Neural crest cell (in vitro differentiated cells): Measurements from ENCODE around the gene CCDC32. TPM values are rescaled to one million over a fixed set of nuclear protein-coding genes. Genes with fewer than 3 reads are reported as not detected.

Experiments
- DNase-seq: peaks from one replicate; pipeline ENCODE4 v3.0.0; 2021; ENCODE audit warnings: low read depth, mixed read lengths, low spot score
- H3K27ac Mint-ChIP-seq: one replicate; pipeline ENCODE4 v1.8.0; 2021; ENCODE audit warnings: mild to moderate bottlenecking, mixed read lengths; ENCODE audit not compliant: unreplicated experiment
- H3K27me3 Mint-ChIP-seq: 2 replicates; pipeline ENCODE4 v1.8.0; 2021; ENCODE audit warnings: low read depth, mild to moderate bottlenecking, mixed read lengths
- H3K36me3 Mint-ChIP-seq: 2 replicates; pipeline ENCODE4 v1.8.0; 2021; ENCODE audit warnings: low read depth, mild to moderate bottlenecking, mixed read lengths
- H3K4me1 Mint-ChIP-seq: 2 replicates; pipeline ENCODE4 v1.8.0; 2021; ENCODE audit warnings: mixed read lengths
- H3K4me3 Mint-ChIP-seq: one replicate; pipeline ENCODE4 v1.8.0; 2021; ENCODE audit warnings: mild to moderate bottlenecking, mixed read lengths
- H3K9me3 Mint-ChIP-seq: 2 replicates; pipeline ENCODE4 v1.8.0; 2021; ENCODE audit warnings: mixed read lengths
- CTCF ChIP-seq: fragments of 200-600 bp; sonication (generic); conservative IDR thresholded peaks from 2 replicates; pipeline ENCODE4 v1.5.0; 2021; ENCODE audit warnings: antibody characterized with exemption, mild to moderate bottlenecking
- total RNA-seq: library from RNA; stranded (reverse); gene quantifications from 2 replicates; pipeline ENCODE4 v1.2.1, GENCODE V29; 2021

Gene CCDC32
- total RNA-seq, 1 donor from 2014 or later, result 19.9 TPM

DNA sequence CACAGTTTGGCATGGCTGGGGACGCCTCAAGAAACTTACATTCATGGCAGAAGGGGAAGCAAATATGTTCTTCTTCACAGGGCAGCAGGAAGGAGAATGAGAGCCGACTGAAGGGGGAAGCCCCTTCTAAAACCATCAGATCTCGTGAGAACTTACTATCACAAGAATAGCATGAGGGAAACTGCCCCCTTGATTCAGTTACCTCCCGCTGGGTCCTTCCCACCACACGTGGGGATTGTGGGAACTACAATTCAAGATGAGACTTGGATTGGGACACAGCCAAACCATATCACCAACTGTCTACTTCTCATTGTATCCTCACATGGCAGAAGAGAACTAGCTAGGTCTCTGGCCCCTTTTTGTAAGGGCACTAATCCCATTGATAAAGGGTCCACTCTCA lies 30.5 kb downstream of the CCDC32 start:
- no peak for DNase-seq
- Mint-ChIP-seq H3K4me3 (no peak overlapping the region), H3K36me3 (no peaks in the 10 kb centered on the region), H3K27me3 (no peaks in the 10 kb centered on the region), H3K4me1 (peaks cover 7% of the 10 kb centered on the region), H3K9me3 (no peaks in the 10 kb centered on the region), H3K27ac (no peak overlapping the region)
- no peak for TF ChIP-seq CTCF

- Mint-ChIP-seq H3K9me3 (no peaks in the 10 kb centered on the region), H3K36me3 (no peaks in the 10 kb centered on the region), H3K4me1 (peaks cover 2% of the 10 kb centered on the region), H3K27ac (no peak overlapping the region), H3K4me3 (no peak overlapping the region), H3K27me3 (no peaks in the 10 kb centered on the region)
- TF ChIP-seq CTCF, result no peak
- no peak for DNase-seq
Measured at GRCh38 chr15:40533763-40534364, 31.0 kb downstream of the CCDC32 start.

GRCh38 chr15:40528801-40529200 lies 36.0 kb downstream of the CCDC32 start:
- no peaks in the 10 kb centered on the region for H3K9me3 Mint-ChIP-seq
- no peaks in the 10 kb centered on the region for H3K27me3 Mint-ChIP-seq
- no peak for TF ChIP-seq CTCF
- no peaks in the 10 kb centered on the region for H3K4me1 Mint-ChIP-seq
- no peak overlapping the region for H3K4me3 Mint-ChIP-seq
- no peak overlapping the region for H3K27ac Mint-ChIP-seq
- H3K36me3 Mint-ChIP-seq, result no peaks in the 10 kb centered on the region
- no peak for DNase-seq

DNA sequence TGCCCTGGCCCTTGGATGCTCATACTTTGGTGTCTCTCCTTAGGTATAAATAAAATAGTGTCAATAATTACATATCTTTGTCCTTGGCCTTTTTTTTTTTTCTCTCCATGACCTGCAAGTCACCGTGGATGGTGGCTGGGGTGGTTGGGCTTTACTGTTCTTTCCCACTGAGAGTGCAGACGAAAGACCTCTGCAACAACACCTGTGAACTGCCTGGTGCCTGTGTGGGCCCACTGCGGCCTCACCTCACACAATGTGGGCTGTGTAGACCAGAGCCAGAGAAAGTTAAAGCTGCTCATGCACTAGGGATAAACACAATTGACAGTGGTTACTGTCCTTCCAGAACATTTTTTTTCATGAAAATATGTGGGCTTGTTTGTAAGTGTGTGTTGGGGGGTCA lies 39.0 kb downstream of the CCDC32 start:
- Mint-ChIP-seq H3K4me3 (no peak overlapping the region), H3K4me1 (no peaks in the 10 kb centered on the region), H3K9me3 (no peaks in the 10 kb centered on the region), H3K27ac (no peak overlapping the region), H3K27me3 (no peaks in the 10 kb centered on the region), H3K36me3 (no peaks in the 10 kb centered on the region)
- no peak for TF ChIP-seq CTCF
- no peak for DNase-seq

DNA sequence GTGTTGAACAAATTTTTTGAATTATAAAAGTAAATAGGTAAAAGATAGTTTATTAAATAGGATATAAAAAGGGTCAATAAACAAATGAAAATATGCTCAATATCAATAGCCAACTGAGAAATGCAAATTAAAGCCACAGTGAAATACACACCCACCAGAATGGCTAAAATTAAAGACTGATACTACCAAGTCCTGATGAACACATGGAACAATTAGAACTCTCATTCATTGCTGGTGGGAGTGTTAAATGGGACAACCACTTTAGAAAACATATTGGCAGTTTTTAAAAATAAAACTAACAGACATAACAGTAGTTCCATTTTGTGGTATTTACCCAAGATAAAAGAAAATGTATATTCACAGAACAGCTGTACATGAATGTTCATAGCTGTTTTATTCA lies 41.2 kb downstream of the CCDC32 start:
- Mint-ChIP-seq H3K9me3 (no peaks in the 10 kb centered on the region), H3K27me3 (peaks cover 3% of the 10 kb centered on the region)

More for the DNA sequence above, 41.2 kb downstream of the CCDC32 start:
- H3K4me1 Mint-ChIP-seq, result peaks cover 4% of the 10 kb centered on the region
- H3K27ac Mint-ChIP-seq, result no peak overlapping the region
- DNase-seq, result no peak
- TF ChIP-seq CTCF, result no peak
- no peak overlapping the region for H3K4me3 Mint-ChIP-seq
- H3K36me3 Mint-ChIP-seq, result no peaks in the 10 kb centered on the region
